RWPE1 (cell line): ENCODE measurements around the gene FOXN1.

Experiments
- CTCF ChIA-PET: fragments of 350-600 bp; sonication (Branson Sonifier 250); formaldehyde crosslinking; extraction: SDS; loops from one replicate; lab custom pipeline; 2021; lab: Yijun Ruan, JAX
- POLR2A ChIA-PET: fragments of 400-600 bp; formaldehyde crosslinking; extraction: SDS; loops from one replicate; lab custom pipeline; 2020; ENCODE audit warnings: antibody characterized with exemption; ENCODE audit not compliant: low non-redundant PET; lab: Yijun Ruan, JAX
- DNase-seq: peaks from one replicate; pipeline ENCODE4 v3.0.0; 2012; ENCODE audit warnings: low spot score
- H3K27ac ChIP-seq: fragments of 450-650 bp; 2 replicates; pipeline ENCODE4 v1.5.1; 2017
- CTCF ChIP-seq: fragments of 450-650 bp; conservative IDR thresholded peaks from 2 replicates; pipeline ENCODE4 v1.5.1; 2017; ENCODE audit warnings: low read depth, mild to moderate bottlenecking

FOXN1 gene

GRCh38 chr17:28501421-28502284 lies 4.5 kb upstream of the FOXN1 start:
- DNase-seq, result no peak
- POLR2A ChIA-PET, result no interaction called here
- no peak for TF ChIP-seq CTCF
- peak overlapping the region; percentile 32 for H3K27ac ChIP-seq
- CTCF ChIA-PET, result no interaction called here

GRCh38 chr17:28503420-28503819 lies 2.7 kb upstream of the FOXN1 start:
- H3K27ac ChIP-seq, result no peak overlapping the region
- no peak for DNase-seq
- no peak for TF ChIP-seq CTCF
- POLR2A ChIA-PET, result no interaction called here
- CTCF ChIA-PET, result interaction anchor here (0.6 to 0.7 kb wide), 2 partner anchors 17 to 567 kb away, joined by 3 to 4 read pairs; no protein-coding TSS in a partner anchor

GRCh38 chr17:28506763-28507487 lies 777 bp downstream of the FOXN1 start:
- H3K27ac ChIP-seq, result peak overlapping the region; percentile 76
- ChIA-PET POLR2A (interaction anchor here (0.6 to 2.3 kb wide), 2 partner anchors 21 to 70 kb away, joined by 3 to 8 read pairs; no protein-coding TSS in a partner anchor), CTCF (interaction anchor here (0.7 kb wide), 1 partner anchor 57 kb away, joined by 3 read pairs; no protein-coding TSS in a partner anchor)
- DNase-seq, result no peak
- TF ChIP-seq CTCF, result no peak

- TF ChIP-seq CTCF, result no peak
- POLR2A ChIA-PET, result interaction anchor here (0.6 to 2.3 kb wide), 2 partner anchors 20 to 69 kb away, joined by 3 to 8 read pairs; no protein-coding TSS in a partner anchor
- CTCF ChIA-PET, result interaction anchor here (0.7 to 1.2 kb wide), 3 partner anchors 14 to 58 kb away, joined by 3 to 4 read pairs (median 3); no protein-coding TSS in a partner anchor
- peak overlapping the region; percentile 76 for H3K27ac ChIP-seq
- DNase-seq, result peak; percentile 95
Measured at GRCh38 chr17:28507567-28508203, 1.5 kb downstream of the FOXN1 start.

- CTCF ChIA-PET, result interaction anchor here (0.7 to 1.2 kb wide), 2 partner anchors 13 to 39 kb away, joined by 3 to 4 read pairs; no protein-coding TSS in a partner anchor
- no peak for TF ChIP-seq CTCF
- no peak for DNase-seq
- POLR2A ChIA-PET, result no interaction called here
- H3K27ac ChIP-seq, result peak overlapping the region; percentile 76
Measured at GRCh38 chr17:28508211-28508724, 2.1 kb downstream of the FOXN1 start.
